ENCODE data around the gene CLINT1.

CLINT1 gene

GRCh38 chr5:157877821-157878220, 18.9 kb upstream of the CLINT1 start:
- no peak for DNase-seq (ENCODE audit: low read depth, low spot score)
- no peak for TF ChIP-seq CTCF (IDR thresholded peaks at IDR 0.05; ENCODE audit: low read depth, low read length)
- in situ Hi-C loops (cut with HindIII; ENCODE audit: low sequenced_read_pairs), result no loop called here
- no peak overlapping the region for H3K4me3 ChIP-seq (ENCODE audit: low read depth, low read length)

- no peak overlapping the region for H3K4me3 ChIP-seq (ENCODE audit: low read depth, low read length)
- no peak for TF ChIP-seq CTCF (IDR thresholded peaks at IDR 0.05; ENCODE audit: low read depth, low read length)
- in situ Hi-C loops (cut with HindIII; ENCODE audit: low sequenced_read_pairs), result no loop called here
- no peak for DNase-seq (ENCODE audit: low read depth, low spot score)
Measured at GRCh38 chr5:157874861-157875260, 15.9 kb upstream of the CLINT1 start.

GRCh38 chr5:157870837-157871834, 12.2 kb upstream of the CLINT1 start:
- TF ChIP-seq CTCF (IDR thresholded peaks at IDR 0.05; ENCODE audit: low read depth, low read length), result no peak
- H3K4me3 ChIP-seq (ENCODE audit: low read depth, low read length), result no peak overlapping the region
- in situ Hi-C loops (cut with HindIII; ENCODE audit: low sequenced_read_pairs), result no loop called here
- DNase-seq (ENCODE audit: low read depth, low spot score), result peak; percentile 25

GRCh38 chr5:157867751-157868387, 8.9 kb upstream of the CLINT1 start:
- TF ChIP-seq CTCF (IDR thresholded peaks at IDR 0.05; ENCODE audit: low read depth, low read length), result no peak
- in situ Hi-C loops (cut with HindIII; ENCODE audit: low sequenced_read_pairs), result no loop called here
- no peak for DNase-seq (ENCODE audit: low read depth, low spot score)
- no peak overlapping the region for H3K4me3 ChIP-seq (ENCODE audit: low read depth, low read length)

- no peak overlapping the region for H3K4me3 ChIP-seq (ENCODE audit: low read depth, low read length)
- no peak for TF ChIP-seq CTCF (IDR thresholded peaks at IDR 0.05; ENCODE audit: low read depth, low read length)
- no peak for DNase-seq (ENCODE audit: low read depth, low spot score)
- in situ Hi-C loops (cut with HindIII; ENCODE audit: low sequenced_read_pairs), result no loop called here
Measured at GRCh38 chr5:157866536-157866935, 7.6 kb upstream of the CLINT1 start.

- H3K4me3 ChIP-seq (ENCODE audit: low read depth, low read length), result no peak overlapping the region
- in situ Hi-C loops (cut with HindIII; ENCODE audit: low sequenced_read_pairs), result no loop called here
- no peak for DNase-seq (ENCODE audit: low read depth, low spot score)
- no peak for TF ChIP-seq CTCF (IDR thresholded peaks at IDR 0.05; ENCODE audit: low read depth, low read length)
Measured at GRCh38 chr5:157865781-157866180, 6.8 kb upstream of the CLINT1 start.

Data from astrocyte of the spinal cord (primary cell).